Activated B cell treated with CpG ODN at 0.5 μM for 24 hours (primary cell): Measurements from ENCODE around the gene TBC1D9B. TPM values are rescaled to one million over a fixed set of nuclear protein-coding genes. Genes with fewer than 3 reads are reported as not detected.

ENCODE experiments used
- ATAC-seq: fragments of 200-7000 bp; cut with Tn5 transposase; one replicate; pipeline ENCODE4 v1.10.0; 2021; ENCODE audit warnings: low read depth, mild to moderate bottlenecking, moderate library complexity
- CTCF ChIA-PET: fragments of 350-600 bp; sonication (Branson Sonifier 250); formaldehyde crosslinking; loops from one replicate; lab custom pipeline; 2021; ENCODE audit warnings: antibody characterized with exemption; lab: Charles Lee
- POLR2A ChIA-PET: fragments of 350-600 bp; sonication (Branson Sonifier 250); formaldehyde crosslinking; loops from one replicate; lab custom pipeline; 2021; ENCODE audit warnings: antibody characterized with exemption; lab: Charles Lee
- DNase-seq: peaks from one replicate; pipeline ENCODE4 v3.0.0; 2022
- H3K27ac Mint-ChIP-seq: one replicate; pipeline ENCODE4 v1.8.0; 2020; ENCODE audit warnings: mixed read lengths
- H3K27me3 Mint-ChIP-seq: one replicate; pipeline ENCODE4 v1.8.0; 2021; ENCODE audit warnings: mixed read lengths
- H3K36me3 Mint-ChIP-seq: one replicate; pipeline ENCODE4 v1.8.0; 2021; ENCODE audit warnings: low read depth, mixed read lengths
- H3K4me1 Mint-ChIP-seq: one replicate; pipeline ENCODE4 v1.8.0; 2021; ENCODE audit warnings: mixed read lengths
- H3K4me3 Mint-ChIP-seq: one replicate; pipeline ENCODE4 v1.8.0; 2020; ENCODE audit warnings: mild to moderate bottlenecking, mixed read lengths
- H3K9me3 Mint-ChIP-seq: one replicate; pipeline ENCODE4 v1.8.0; 2020; ENCODE audit warnings: mixed read lengths
- CTCF ChIP-seq: fragments of 200-600 bp; IDR thresholded peaks from one replicate; pipeline ENCODE4 v1.8.0; 2022; ENCODE audit warnings: antibody characterized with exemption, mild to moderate bottlenecking
- intact Hi-C: fragments of 100-400 bp; cut with micrococcal nuclease; formaldehyde crosslinking; loops from one replicate; pipeline ENCODE4 v1.15.1; 2024
- total RNA-seq: library from RNA; stranded (reverse); gene quantifications from 2 replicates; pipeline ENCODE4 v1.2.3, GENCODE V29; 2022

TBC1D9B gene
- total RNA-seq, 1 donor from 2014 or later, result 117 TPM

GRCh38 chr5:179936976-179937681, 29.4 kb upstream of the TBC1D9B start:
- intact Hi-C loops, result no loop called here
- no peak overlapping the region for H3K4me3 Mint-ChIP-seq
- H3K27ac Mint-ChIP-seq, result no peak overlapping the region
- ATAC-seq (no peak), DNase-seq (no peak)
- no peaks in the 10 kb centered on the region for H3K9me3 Mint-ChIP-seq
- no peaks in the 10 kb centered on the region for H3K27me3 Mint-ChIP-seq
- no peaks in the 10 kb centered on the region for H3K36me3 Mint-ChIP-seq
- CTCF ChIA-PET, result no interaction called here
- H3K4me1 Mint-ChIP-seq, result no peaks in the 10 kb centered on the region
- no peak for TF ChIP-seq CTCF
- POLR2A ChIA-PET, result no interaction called here

- ChIA-PET CTCF (interaction anchor here (0.7 kb wide), 1 partner anchor 154 kb away, joined by 3 read pairs; no protein-coding TSS in a partner anchor), POLR2A (no interaction called here)
- Mint-ChIP-seq H3K27ac (no peak overlapping the region), H3K4me1 (no peaks in the 10 kb centered on the region), H3K9me3 (no peaks in the 10 kb centered on the region), H3K4me3 (no peak overlapping the region), H3K27me3 (no peaks in the 10 kb centered on the region), H3K36me3 (no peaks in the 10 kb centered on the region)
- DNase-seq (no peak), ATAC-seq (no peak)
- intact Hi-C loops, result no loop called here
- TF ChIP-seq CTCF, result no peak
These were observed 23.2 kb upstream of the TBC1D9B start for GRCh38 chr5:179930788-179931473.

GRCh38 chr5:179927824-179928223, 20.1 kb upstream of the TBC1D9B start:
- ChIA-PET POLR2A (no interaction called here), CTCF (no interaction called here)
- H3K27me3 Mint-ChIP-seq, result no peaks in the 10 kb centered on the region
- DNase-seq (no peak), ATAC-seq (no peak)
- no peak overlapping the region for H3K4me3 Mint-ChIP-seq
- peaks cover 9% of the 10 kb centered on the region for H3K4me1 Mint-ChIP-seq
- intact Hi-C loops, result no loop called here
- H3K36me3 Mint-ChIP-seq, result no peaks in the 10 kb centered on the region
- H3K9me3 Mint-ChIP-seq, result peaks cover 4% of the 10 kb centered on the region
- no peak overlapping the region for H3K27ac Mint-ChIP-seq
- TF ChIP-seq CTCF, result no peak

GRCh38 chr5:179926657-179927056, 19.0 kb upstream of the TBC1D9B start:
- intact Hi-C loops, result no loop called here
- peaks cover 10% of the 10 kb centered on the region for H3K4me1 Mint-ChIP-seq
- CTCF ChIA-PET, result no interaction called here
- H3K27ac Mint-ChIP-seq, result no peak overlapping the region
- no peaks in the 10 kb centered on the region for H3K27me3 Mint-ChIP-seq
- H3K36me3 Mint-ChIP-seq, result no peaks in the 10 kb centered on the region
- no peak overlapping the region for H3K4me3 Mint-ChIP-seq
- ATAC-seq (no peak), DNase-seq (no peak)
- TF ChIP-seq CTCF, result no peak
- peaks cover 4% of the 10 kb centered on the region for H3K9me3 Mint-ChIP-seq
- POLR2A ChIA-PET, result no interaction called here

- peaks cover 4% of the 10 kb centered on the region for H3K9me3 Mint-ChIP-seq
- H3K36me3 Mint-ChIP-seq, result no peaks in the 10 kb centered on the region
- H3K27me3 Mint-ChIP-seq, result no peaks in the 10 kb centered on the region
- intact Hi-C loops, result no loop called here
- DNase-seq (no peak), ATAC-seq (peak; percentile 75)
- peak overlapping the region; percentile 77 for H3K27ac Mint-ChIP-seq
- CTCF ChIA-PET, result interaction anchor here (1.2 to 1.4 kb wide), 2 partner anchors 9 to 15 kb away, joined by 3 read pairs; no protein-coding TSS in a partner anchor
- TF ChIP-seq CTCF, result no peak
- POLR2A ChIA-PET, result interaction anchor here (0.9 to 1.0 kb wide), 2 partner anchors 48 to 191 kb away, joined by 4 read pairs; partner anchors contain the start of gene MAML1
- no peak overlapping the region for H3K4me3 Mint-ChIP-seq
- H3K4me1 Mint-ChIP-seq, result peaks cover 10% of the 10 kb centered on the region
These were observed 15.7 kb upstream of the TBC1D9B start for GRCh38 chr5:179923436-179923835.
